MCF 10A (cell line): Measurements from ENCODE around the gene ART1. TPM values are rescaled to one million over a fixed set of nuclear protein-coding genes. Genes with fewer than 3 reads are reported as not detected.
"Not testable (repeated sequence)": the region's sequence is repeated elsewhere in the genome, so short reads cannot be mapped to it uniquely, and the experiment has no call there.

Experiments
- Bru-seq: library from RNA; stranded (reverse); fragments of 400-500 nt; gene quantifications from one replicate; lab custom pipeline; 2021; lab: Mats Ljungman, UMichigan
- BruChase-seq, 2 experiments: library from RNA; stranded (reverse); fragments of 400-500 nt; gene quantifications; one replicate each; lab custom pipeline; 2021; lab: Mats Ljungman, UMichigan
- BruUV-seq: library from RNA; stranded (reverse); fragments of 400-500 nt; replicated peaks from 2 replicates; lab custom pipeline; 2021; lab: Mats Ljungman, UMichigan
- CTCF ChIA-PET: fragments of 300-600 bp; sonication (Branson Sonifier 250); formaldehyde crosslinking; extraction: SDS; loops from one replicate; lab custom pipeline; 2021; ENCODE audit warnings: antibody characterized with exemption, inconsistent platforms; lab: Yijun Ruan, JAX
- POLR2A ChIA-PET: fragments of 300-600, 350-650 bp; sonication (Branson Sonifier 250); formaldehyde crosslinking; extraction: SDS; loops from one replicate; lab custom pipeline; 2020; ENCODE audit warnings: antibody characterized with exemption, inconsistent platforms; lab: Yijun Ruan, JAX
- DNase-seq: peaks from one replicate; pipeline ENCODE4 v3.0.0-alpha.2; 2018; ENCODE audit not compliant: unreplicated experiment
- H3K27ac Mint-ChIP-seq: one replicate; pipeline ENCODE4 v1.8.0; 2022; ENCODE audit warnings: mild to moderate bottlenecking, low read depth, mixed read lengths; ENCODE audit not compliant: unreplicated experiment
- H3K27me3 Mint-ChIP-seq: one replicate; pipeline ENCODE4 v1.8.0; 2022; ENCODE audit warnings: mixed read lengths; ENCODE audit not compliant: insufficient read depth, unreplicated experiment
- H3K36me3 Mint-ChIP-seq: one replicate; pipeline ENCODE4 v1.8.0; 2022; ENCODE audit warnings: mild to moderate bottlenecking, moderate library complexity, mixed read lengths; ENCODE audit not compliant: insufficient read depth, unreplicated experiment
- H3K4me1 Mint-ChIP-seq: one replicate; pipeline ENCODE4 v1.8.0; 2022; ENCODE audit warnings: mixed read lengths; ENCODE audit not compliant: insufficient read depth, unreplicated experiment
- H3K4me3 Mint-ChIP-seq: one replicate; pipeline ENCODE4 v1.8.0; 2022; ENCODE audit warnings: mild to moderate bottlenecking, moderate library complexity, mixed read lengths; ENCODE audit not compliant: unreplicated experiment
- H3K9me3 Mint-ChIP-seq: one replicate; pipeline ENCODE4 v1.8.0; 2022; ENCODE audit warnings: mixed read lengths; ENCODE audit not compliant: unreplicated experiment
- intact Hi-C: fragments of 100-400 bp; cut with micrococcal nuclease; formaldehyde crosslinking; loops from 2 replicates; pipeline ENCODE4 v1.14.1; 2022
- long read RNA-seq: library from polyadenylated mRNA; stranded (forward); transcript quantifications from one replicate; pipeline ENCODE4 v2.0.0, GENCODE V29; 2022
- total RNA-seq: library from RNA; stranded (reverse); gene quantifications from 2 replicates; pipeline ENCODE4 v1.2.3, GENCODE V29; 2022
- TF ChIP-seq, protein P1 (sequence below): fragments of 200-600 bp; IDR thresholded peaks from one replicate; pipeline ENCODE4 v1.8.0; 2022; ENCODE audit warnings: antibody characterized with exemption, mild to moderate bottlenecking; ENCODE audit not compliant: unreplicated experiment

Gene ART1, protein sequence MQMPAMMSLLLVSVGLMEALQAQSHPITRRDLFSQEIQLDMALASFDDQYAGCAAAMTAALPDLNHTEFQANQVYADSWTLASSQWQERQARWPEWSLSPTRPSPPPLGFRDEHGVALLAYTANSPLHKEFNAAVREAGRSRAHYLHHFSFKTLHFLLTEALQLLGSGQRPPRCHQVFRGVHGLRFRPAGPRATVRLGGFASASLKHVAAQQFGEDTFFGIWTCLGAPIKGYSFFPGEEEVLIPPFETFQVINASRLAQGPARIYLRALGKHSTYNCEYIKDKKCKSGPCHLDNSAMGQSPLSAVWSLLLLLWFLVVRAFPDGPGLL
- total RNA-seq (not detected in 2 replicates), Bru-seq, nascent RNA (percentile 6 among the genes with signal in this experiment), BruChase-seq, experiment 1, labeled RNA remaining after a 6-hour chase (not detected), BruChase-seq, experiment 2, labeled RNA remaining after a 2-hour chase (not detected)
- long read RNA-seq, result 0 reads

DNA sequence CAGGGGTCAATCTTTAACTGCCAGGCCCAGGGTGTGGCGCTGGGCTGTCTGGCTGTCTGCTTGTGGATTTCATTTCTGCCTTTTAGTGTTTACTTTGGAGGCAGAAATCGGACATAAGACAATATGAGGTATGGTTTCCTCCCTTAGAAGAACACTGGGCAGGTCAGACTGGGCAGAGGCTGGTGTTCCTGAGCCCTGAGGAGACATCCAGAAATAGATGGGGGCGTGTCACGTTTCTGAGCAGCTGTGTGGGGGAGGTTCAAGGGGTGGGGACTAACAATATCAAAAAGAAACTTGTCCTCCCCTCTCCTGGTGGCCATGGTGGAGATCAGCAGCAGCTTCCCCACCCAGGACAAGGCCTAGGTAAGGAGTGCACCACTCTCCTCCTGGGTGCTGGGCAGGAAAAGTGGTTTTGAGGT is at the start of gene ART1:
Gene ART1 (plus strand): TSS at position 312 of the 419 bp plus-strand sequence. CDS start 14,086 bp downstream, outside the sequence.
- Mint-ChIP-seq H3K4me3 (no peak within 1 kb of the TSS), H3K27ac (no peak within 1 kb of the TSS), H3K36me3 (peaks cover 5% of the 10 kb centered on the region), H3K9me3 (no peaks in the 10 kb centered on the region), H3K27me3 (peaks cover 33% of the 10 kb centered on the region), H3K4me1 (peaks cover 12% of the 10 kb centered on the region)
- TF ChIP-seq, protein P1, sequence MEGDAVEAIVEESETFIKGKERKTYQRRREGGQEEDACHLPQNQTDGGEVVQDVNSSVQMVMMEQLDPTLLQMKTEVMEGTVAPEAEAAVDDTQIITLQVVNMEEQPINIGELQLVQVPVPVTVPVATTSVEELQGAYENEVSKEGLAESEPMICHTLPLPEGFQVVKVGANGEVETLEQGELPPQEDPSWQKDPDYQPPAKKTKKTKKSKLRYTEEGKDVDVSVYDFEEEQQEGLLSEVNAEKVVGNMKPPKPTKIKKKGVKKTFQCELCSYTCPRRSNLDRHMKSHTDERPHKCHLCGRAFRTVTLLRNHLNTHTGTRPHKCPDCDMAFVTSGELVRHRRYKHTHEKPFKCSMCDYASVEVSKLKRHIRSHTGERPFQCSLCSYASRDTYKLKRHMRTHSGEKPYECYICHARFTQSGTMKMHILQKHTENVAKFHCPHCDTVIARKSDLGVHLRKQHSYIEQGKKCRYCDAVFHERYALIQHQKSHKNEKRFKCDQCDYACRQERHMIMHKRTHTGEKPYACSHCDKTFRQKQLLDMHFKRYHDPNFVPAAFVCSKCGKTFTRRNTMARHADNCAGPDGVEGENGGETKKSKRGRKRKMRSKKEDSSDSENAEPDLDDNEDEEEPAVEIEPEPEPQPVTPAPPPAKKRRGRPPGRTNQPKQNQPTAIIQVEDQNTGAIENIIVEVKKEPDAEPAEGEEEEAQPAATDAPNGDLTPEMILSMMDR, result no peak
- ChIA-PET CTCF (interaction anchor here (1.0 to 1.1 kb wide), 2 partner anchors 168 to 189 kb away, joined by 3 read pairs; no protein-coding TSS in a partner anchor), POLR2A (no interaction called here)
- DNase-seq, result peak; percentile 36
- BruUV-seq, result no TSS peak
- intact Hi-C loops, result no loop called here

DNA sequence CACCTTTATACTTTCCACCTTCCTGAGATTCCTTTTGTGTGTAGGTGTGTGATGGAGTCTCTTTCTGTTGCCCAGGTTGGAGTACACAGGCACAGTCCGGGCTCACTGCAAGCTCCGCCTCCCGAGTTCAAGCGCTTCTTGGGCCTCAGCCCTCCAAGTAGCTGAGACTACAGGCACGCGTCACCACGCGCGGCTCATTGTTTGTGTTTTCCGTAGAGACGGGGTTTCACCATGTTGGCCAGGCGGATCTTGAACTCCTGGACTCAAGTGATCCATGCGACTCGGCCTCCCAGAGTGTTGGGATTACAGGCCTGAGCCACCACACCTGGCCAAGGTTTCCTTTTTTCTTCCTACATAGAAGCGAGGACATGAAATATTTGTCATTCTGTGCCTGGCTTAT is 47.2 kb upstream of the ART1 start:
- intact Hi-C loops, H3K4me1 Mint-ChIP-seq, H3K27ac Mint-ChIP-seq, H3K4me3 Mint-ChIP-seq, BruUV-seq, H3K36me3 Mint-ChIP-seq, H3K9me3 Mint-ChIP-seq, POLR2A ChIA-PET, DNase-seq: not testable (repeated sequence)
- H3K27me3 Mint-ChIP-seq, result peaks cover 14% of the 10 kb centered on the region
- CTCF ChIA-PET, result interaction anchor here (1.3 kb wide), 1 partner anchor 17 kb away, joined by 4 read pairs; no protein-coding TSS in a partner anchor

DNA sequence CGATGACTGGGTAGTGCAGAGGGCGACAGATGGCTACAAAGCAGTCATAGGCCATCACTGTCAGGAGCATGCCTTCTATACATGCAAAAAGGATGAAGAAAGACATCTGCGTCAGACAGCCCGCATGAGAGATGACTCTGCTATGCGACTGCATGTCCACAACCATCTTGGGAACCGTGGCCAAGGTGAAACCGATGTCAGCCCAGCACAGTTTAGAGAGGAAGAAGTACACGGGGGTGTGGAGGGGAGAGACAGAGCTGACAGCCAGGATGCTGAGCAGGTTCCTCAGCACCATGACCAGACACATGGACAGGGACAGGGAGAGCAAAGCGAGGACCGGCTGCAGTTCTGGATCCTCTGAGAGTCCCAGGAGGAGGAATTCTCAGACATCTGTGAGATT is 44.7 kb upstream of the ART1 start:
- H3K9me3 Mint-ChIP-seq, H3K27ac Mint-ChIP-seq, DNase-seq, intact Hi-C loops, H3K36me3 Mint-ChIP-seq, H3K4me3 Mint-ChIP-seq, POLR2A ChIA-PET, BruUV-seq, H3K4me1 Mint-ChIP-seq, CTCF ChIA-PET: not testable (repeated sequence)
- H3K27me3 Mint-ChIP-seq, result peaks cover 14% of the 10 kb centered on the region

DNA sequence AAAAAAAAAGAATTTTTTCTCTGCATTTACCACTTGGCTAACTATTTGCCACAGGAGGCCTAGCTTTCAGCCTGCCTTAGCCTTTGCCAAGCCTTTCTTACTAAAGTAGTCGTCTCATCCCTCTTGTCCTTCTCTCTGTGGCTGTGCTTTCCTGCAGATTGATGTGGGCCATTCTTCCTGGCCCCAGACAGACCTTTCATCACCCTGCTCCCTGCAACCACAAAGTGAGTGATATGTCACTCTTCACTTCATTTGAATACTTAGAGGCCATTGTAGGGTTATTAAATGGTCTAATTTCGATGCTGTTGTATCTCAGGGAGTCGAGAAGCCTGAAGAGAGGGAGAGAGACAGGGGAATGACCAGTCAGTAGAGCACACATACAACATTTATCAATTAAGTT is 40.8 kb upstream of the ART1 start:
- DNase-seq, result no peak
- ChIA-PET POLR2A (no interaction called here), CTCF (interaction anchor here (0.7 to 1.3 kb wide), 4 partner anchors 11 to 555 kb away, joined by 3 to 7 read pairs (median 4); no protein-coding TSS in a partner anchor)
- Mint-ChIP-seq H3K4me3 (no peak overlapping the region), H3K36me3 (no peaks in the 10 kb centered on the region), H3K27me3 (peaks cover 20% of the 10 kb centered on the region), H3K27ac (no peak overlapping the region), H3K9me3 (no peaks in the 10 kb centered on the region), H3K4me1 (no peaks in the 10 kb centered on the region)
- TF ChIP-seq, protein P1, result no peak
- no TSS peak for BruUV-seq
- intact Hi-C loops, result no loop called here

DNA sequence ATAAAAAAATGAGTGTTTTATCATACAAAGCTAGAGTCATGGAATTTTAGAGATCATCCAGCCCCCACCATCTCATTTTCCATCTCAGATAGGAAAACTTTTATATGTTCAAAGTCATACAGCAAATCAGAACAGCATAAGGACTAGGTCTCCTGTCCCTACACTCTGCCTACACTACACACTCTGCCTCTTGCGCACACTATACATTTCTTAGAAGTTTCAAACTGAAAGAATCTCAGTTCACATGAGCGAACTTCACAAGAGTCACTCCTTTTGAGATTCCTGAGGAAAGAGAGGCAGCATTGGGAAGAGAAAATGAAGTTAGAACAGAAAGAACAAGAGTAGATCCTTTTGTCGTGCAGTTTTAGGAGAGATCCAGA is 39.7 kb upstream of the ART1 start:
- H3K27me3 Mint-ChIP-seq, result peaks cover 10% of the 10 kb centered on the region
- H3K9me3 Mint-ChIP-seq, result no peaks in the 10 kb centered on the region
- ChIA-PET CTCF (interaction anchor here (0.8 kb wide), 1 partner anchor 19 kb away, joined by 4 read pairs; no protein-coding TSS in a partner anchor), POLR2A (interaction anchor here (0.5 kb wide), 1 partner anchor 72 kb away, joined by 3 read pairs; no protein-coding TSS in a partner anchor)
- intact Hi-C loops, result no loop called here
- DNase-seq, result no peak
- H3K27ac Mint-ChIP-seq, result no peak overlapping the region
- TF ChIP-seq, protein P1, result no peak
- H3K4me3 Mint-ChIP-seq, result no peak overlapping the region
- H3K4me1 Mint-ChIP-seq, result no peaks in the 10 kb centered on the region
- H3K36me3 Mint-ChIP-seq, result no peaks in the 10 kb centered on the region
- BruUV-seq, result no TSS peak
